K562 (cell line): Measurements from ENCODE around the gene RNU6-9. TPM values are rescaled to one million over a fixed set of nuclear protein-coding genes. Genes with fewer than 3 reads are reported as not detected.
A peak's percentile ranks its signal among the peaks of the same experiment; 100 is the strongest.

Source experiments
- ATF4 ChIP-seq: fragments of 450-650 bp; formaldehyde crosslinking; IDR thresholded peaks from 2 replicates; pipeline ENCODE4 v1.4.0; 2022; ENCODE audit warnings: mild to moderate bottlenecking, moderate library complexity
- BRD4 ChIP-seq: fragments of 200-600 bp; sonication (generic); IDR thresholded peaks from 2 replicates; pipeline ENCODE4 v1.6.1; 2017; ENCODE audit warnings: inconsistent platforms
- CEBPG ChIP-seq, 3 experiments: fragments of 200-800 bp in 1 of 3; sonication (Bioruptor generic) in 1 of 3; sonication (generic) in 1 of 3; formaldehyde crosslinking in 1 of 3; IDR thresholded peaks in 2 of 3; conservative IDR thresholded peaks in 1 of 3; 2 replicates each; pipeline versions ENCODE4 v1.6.1 to v1.8.0; 2016 to 2022; ENCODE audit warnings: missing compliant biosample characterization in 2 of 3, missing genetic modification characterization in 2 of 3, mild to moderate bottlenecking in 1 of 3, missing genetic modification reagents in 1 of 3
- CTBP1 ChIP-seq: fragments of 450-650 bp; IDR thresholded peaks from 2 replicates; pipeline ENCODE4 v1.6.1; 2016; ENCODE audit warnings: borderline replicate concordance
- EWSR1 ChIP-seq: fragments of 450-650 bp; IDR thresholded peaks from 2 replicates; pipeline ENCODE4 v1.6.1; 2018; ENCODE audit warnings: borderline replicate concordance, mild to moderate bottlenecking, low read depth, moderate library complexity; ENCODE audit not compliant: partially characterized antibody
- GABPA ChIP-seq: fragments of 200-800 bp; sonication (Bioruptor generic); conservative IDR thresholded peaks from 2 replicates; pipeline ENCODE4 v1.6.1; 2016; ENCODE audit warnings: low read depth, missing genetic modification characterization, missing compliant biosample characterization
- GATAD2A ChIP-seq: fragments of 450-650 bp; IDR thresholded peaks from 2 replicates; pipeline ENCODE4 v1.6.1; 2017
- HINFP ChIP-seq: fragments of 450-650 bp; conservative IDR thresholded peaks from 2 replicates; pipeline ENCODE4 v1.6.1; 2016; ENCODE audit warnings: missing genetic modification characterization, low read depth, mild to moderate bottlenecking, control low read depth, missing compliant biosample characterization
- ILF3 ChIP-seq: fragments of 450-650 bp; IDR thresholded peaks from 2 replicates; pipeline ENCODE4 v1.6.1; 2018; ENCODE audit warnings: antibody characterized with exemption, mild to moderate bottlenecking, moderate library complexity, borderline replicate concordance
- MEF2A ChIP-seq: IDR thresholded peaks from 2 replicates; pipeline ENCODE4 v1.6.1; 2011; ENCODE audit warnings: low read depth, mild to moderate bottlenecking, low read length, moderate library complexity; ENCODE audit not compliant: control insufficient read depth
- MTA1 ChIP-seq: fragments of 450-650 bp; IDR thresholded peaks from 2 replicates; pipeline ENCODE4 v1.6.1; 2017; ENCODE audit warnings: borderline replicate concordance
- TCF7 ChIP-seq: sonication (generic); IDR thresholded peaks from 2 replicates; pipeline ENCODE4 v1.6.1; 2016; ENCODE audit warnings: antibody characterized with exemption, borderline replicate concordance
- TEAD4 ChIP-seq, 2 experiments: sonication (generic) in 1 of 2; formaldehyde crosslinking in 1 of 2; IDR thresholded peaks; 2 replicates each; pipeline versions ENCODE4 v1.6.1 to v1.8.0; 2012 to 2022; ENCODE audit warnings: borderline replicate concordance in 1 of 2, inconsistent platforms in 1 of 2, low read length in 1 of 2, mild to moderate bottlenecking in 1 of 2, missing genetic modification reagents in 1 of 2
- U2AF1 ChIP-seq: fragments of 200-400 bp; formaldehyde crosslinking; optimal IDR thresholded peaks from 2 replicates; pipeline ENCODE3; 2017; ENCODE audit warnings: mild to moderate bottlenecking, low read depth, low read length, moderate library complexity
- ZBTB11 ChIP-seq, 3 experiments: fragments of 200-800 bp in 1 of 3; fragments of 250-450 bp in 1 of 3; fragments of 450-650 bp in 1 of 3; sonication (Bioruptor Pico) in 1 of 3; sonication (Bioruptor generic) in 1 of 3; formaldehyde crosslinking in 1 of 3; IDR thresholded peaks; 2 replicates each; pipeline versions ENCODE4 v1.6.1 to v1.8.0; 2016 to 2022; ENCODE audit warnings: mild to moderate bottlenecking in 2 of 3, missing genetic modification characterization in 2 of 3, missing compliant biosample characterization in 1 of 3, moderate library complexity in 1 of 3
- polyA plus RNA-seq, 8 experiments: library from polyadenylated mRNA; depleted of rRNA in 4 of 8; stranded (reverse) in 5 of 8; unstranded in 3 of 8; fragments of >200 nt; fragmentation: Nextera tagmentation in 2 of 8; fragmentation: Illumina TruSeq in 1 of 8; extraction: Ambion mirVana in 2 of 8; extraction: Trizol in 1 of 8; gene quantifications; 2 replicates each; pipeline versions ENCODE4 v1.2.1 to v1.2.3, GENCODE V29; 2011 to 2014; ENCODE audit warnings: inconsistent platforms in 1 of 8, missing spikeins in 1 of 8
- total RNA-seq, 7 experiments: library from RNA; depleted of rRNA in 6 of 7; stranded (reverse); fragments of >200 nt in 6 of 7; fragmentation: Illumina TruSeq in 2 of 7; extraction: Trizol in 2 of 7; gene quantifications; 2 replicates each; pipeline versions ENCODE4 v1.2.1 to v1.2.3, GENCODE V29; 2011 to 2021; ENCODE audit warnings: low replicate concordance in 1 of 7
- TF ChIP-seq, protein P1 (sequence below), 2 experiments: IDR thresholded peaks in 1 of 2; conservative IDR thresholded peaks in 1 of 2; 2 replicates each; pipeline ENCODE4 v1.6.1; 2016; ENCODE audit warnings: low read depth in 2 of 2, mild to moderate bottlenecking in 1 of 2, missing compliant biosample characterization in 1 of 2, missing genetic modification characterization in 1 of 2, moderate library complexity in 1 of 2

RNU6-9 gene
- total and polyA plus RNA-seq, 9 of the 15 experiments (the other 6 are each of a cell fraction or from before 2014, with no cell fraction given), result not detected

- TF ChIP-seq ZBTB11 (CRISPR knock-in tag; IDR thresholded peaks at IDR 0.05), result peak in 1 of 3 experiments; percentile 55; a peak in 1 of 6 replicates
- no peak; the same call in 1 of the 2 replicates for TF ChIP-seq TEAD4 (IDR thresholded peaks at IDR 0.05; ENCODE audit: low read length)
- no peak for TF ChIP-seq TEAD4 (CRISPR knock-in tag; IDR thresholded peaks at IDR 0.05; ENCODE audit: borderline replicate concordance)
- TF ChIP-seq TCF7, result no peak
- TF ChIP-seq, protein P1, sequence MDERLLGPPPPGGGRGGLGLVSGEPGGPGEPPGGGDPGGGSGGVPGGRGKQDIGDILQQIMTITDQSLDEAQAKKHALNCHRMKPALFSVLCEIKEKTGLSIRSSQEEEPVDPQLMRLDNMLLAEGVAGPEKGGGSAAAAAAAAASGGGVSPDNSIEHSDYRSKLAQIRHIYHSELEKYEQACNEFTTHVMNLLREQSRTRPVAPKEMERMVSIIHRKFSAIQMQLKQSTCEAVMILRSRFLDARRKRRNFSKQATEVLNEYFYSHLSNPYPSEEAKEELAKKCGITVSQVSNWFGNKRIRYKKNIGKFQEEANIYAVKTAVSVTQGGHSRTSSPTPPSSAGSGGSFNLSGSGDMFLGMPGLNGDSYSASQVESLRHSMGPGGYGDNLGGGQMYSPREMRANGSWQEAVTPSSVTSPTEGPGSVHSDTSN (CRISPR knock-in tag; IDR thresholded peaks at IDR 0.05; ENCODE audit: low read depth), result no peak
- TF ChIP-seq, protein P1 (tag; conservative IDR thresholded peaks at IDR 0.05; ENCODE audit: low read depth), result no peak
- no peak; the same call in 1 of the 2 replicates for TF ChIP-seq CEBPG (CRISPR knock-in tag; IDR thresholded peaks at IDR 0.05)
- TF ChIP-seq CEBPG (tag; conservative IDR thresholded peaks at IDR 0.05 in 1 of 2, IDR thresholded peaks at IDR 0.05 in 1 of 2), result no peak; a peak in 1 of 4 replicates
- TF ChIP-seq GATAD2A, result peak; percentile 58; the same call in 1 of the 2 replicates
- TF ChIP-seq ILF3, result no peak; the same call in 1 of the 2 replicates
- TF ChIP-seq ATF4 (CRISPR knock-in tag), result no peak
- no peak for TF ChIP-seq CTBP1
- TF ChIP-seq GABPA (tag), result no peak
- no peak for TF ChIP-seq BRD4
- TF ChIP-seq U2AF1, result no peak
- TF ChIP-seq EWSR1, result no peak
- TF ChIP-seq MTA1, result no peak
- no peak for TF ChIP-seq MEF2A
- TF ChIP-seq HINFP (tag), result no peak
Observed at GRCh38 chr19:925087-925525, 31.8 kb downstream of the RNU6-9 start (continued).
